Esophagus muscularis mucosa (tissue), 3 donors: ENCODE measurements around the gene LDB3.

Experiments used
- POLR2A ChIP-seq: fragments of 450-650 bp; IDR thresholded peaks from one replicate; pipeline ENCODE4 v1.6.1; 2017; ENCODE audit warnings: antibody characterized with exemption, moderate library complexity, mild to moderate bottlenecking, low read depth
- TF ChIP-seq, protein P1 (sequence below), 3 experiments: fragments of 200-600 bp in 2 of 3; fragments of 450-650 bp in 1 of 3; sonication (generic) in 2 of 3; IDR thresholded peaks; one replicate each; pipeline ENCODE4 v1.5.1; 2017 to 2019; ENCODE audit warnings: antibody characterized with exemption in 3 of 3, mild to moderate bottlenecking in 2 of 3, moderate library complexity in 1 of 3

DNA sequence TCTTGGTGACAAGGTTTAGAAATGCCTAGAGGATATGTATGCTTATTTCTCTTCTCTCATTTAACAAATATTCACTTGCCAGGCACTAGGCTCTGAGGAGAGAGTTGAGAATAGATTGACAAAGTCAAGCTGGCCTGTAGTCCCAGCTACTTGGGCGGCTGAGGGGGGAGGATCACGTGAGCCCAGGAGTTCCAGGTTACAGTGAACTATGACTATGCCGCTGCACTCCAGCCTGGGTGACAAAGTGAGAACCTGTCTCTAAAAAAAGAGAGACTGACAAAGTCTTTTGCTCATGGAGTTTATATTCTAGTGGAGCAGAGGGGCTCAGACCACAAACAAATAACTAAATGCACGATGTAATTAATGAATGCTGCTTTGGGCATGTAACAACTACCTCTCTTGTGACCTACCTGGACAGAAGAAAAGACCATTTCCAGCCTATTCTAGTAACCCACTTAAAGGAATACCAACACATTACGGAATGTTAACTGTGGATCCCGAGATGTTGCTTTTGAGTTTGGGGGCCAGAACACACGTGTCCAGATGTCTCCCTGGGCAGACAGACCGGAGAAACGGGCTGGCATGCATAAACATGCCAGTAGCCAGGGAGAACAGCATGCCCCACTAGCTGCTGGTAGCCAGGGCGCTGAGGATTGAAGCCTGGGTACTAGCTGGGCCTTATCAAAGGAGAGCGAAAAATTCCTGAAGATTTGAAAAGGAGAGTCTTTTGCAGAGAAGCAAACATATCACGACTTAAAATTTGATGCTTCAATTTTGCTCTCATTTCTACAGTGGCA lies 85.5 kb downstream of the LDB3 start:
- TF ChIP-seq, protein P1, sequence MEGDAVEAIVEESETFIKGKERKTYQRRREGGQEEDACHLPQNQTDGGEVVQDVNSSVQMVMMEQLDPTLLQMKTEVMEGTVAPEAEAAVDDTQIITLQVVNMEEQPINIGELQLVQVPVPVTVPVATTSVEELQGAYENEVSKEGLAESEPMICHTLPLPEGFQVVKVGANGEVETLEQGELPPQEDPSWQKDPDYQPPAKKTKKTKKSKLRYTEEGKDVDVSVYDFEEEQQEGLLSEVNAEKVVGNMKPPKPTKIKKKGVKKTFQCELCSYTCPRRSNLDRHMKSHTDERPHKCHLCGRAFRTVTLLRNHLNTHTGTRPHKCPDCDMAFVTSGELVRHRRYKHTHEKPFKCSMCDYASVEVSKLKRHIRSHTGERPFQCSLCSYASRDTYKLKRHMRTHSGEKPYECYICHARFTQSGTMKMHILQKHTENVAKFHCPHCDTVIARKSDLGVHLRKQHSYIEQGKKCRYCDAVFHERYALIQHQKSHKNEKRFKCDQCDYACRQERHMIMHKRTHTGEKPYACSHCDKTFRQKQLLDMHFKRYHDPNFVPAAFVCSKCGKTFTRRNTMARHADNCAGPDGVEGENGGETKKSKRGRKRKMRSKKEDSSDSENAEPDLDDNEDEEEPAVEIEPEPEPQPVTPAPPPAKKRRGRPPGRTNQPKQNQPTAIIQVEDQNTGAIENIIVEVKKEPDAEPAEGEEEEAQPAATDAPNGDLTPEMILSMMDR (IDR thresholded peaks at IDR 0.05), result no peak
- TF ChIP-seq POLR2A, result no peak
